ENCODE measurements around the gene ZNRF3. TPM values are rescaled to one million over a fixed set of nuclear protein-coding genes. Genes with fewer than 3 reads are reported as not detected.

Gene ZNRF3
- total RNA-seq, 8 experiments from 2014 or later = 3.0 to 11.3 (median 5.2) TPM

- Histone ChIP-seq H3K4me3 (no peak overlapping the region), H3K27ac (no peak overlapping the region), H3K4me1 (replicated peaks in 1 of 2) (peaks cover 11 to 37% of the 10 kb centered on the region in 2 donors)
- WGBS, 10 experiments = 33 to 100% (median 40%) methylated on average over 1 to 3 of the region's 4 CpGs; no CpG with 5 or more reads in 3 of the 10 experiments
- in situ Hi-C loops (cut with MboI; ENCODE audit: low pct_unique_long_range_greater_than_20kb in 2 of 9, low sequenced_read_pairs in 9 of 9, unreplicated experiment in 9 of 9) = loop anchor here in 1 of 9 experiments (25.0 kb wide), 1 partner anchor 101 kb away; no protein-coding TSS in a partner anchor
- peak in 3 of 8 experiments; percentile 27 to 55 (median 40) for ATAC-seq (replicated peaks in 6 of 8)
These were observed 27.9 kb downstream of the ZNRF3 start for GRCh38 chr22:28911304-28911690.

- ATAC-seq (replicated peaks in 6 of 8) = peak in 3 of 8 experiments; percentile 23 to 81 (median 67)
- H3K27ac ChIP-seq = no peak overlapping the region
- in situ Hi-C loops (cut with MboI; ENCODE audit: low pct_unique_long_range_greater_than_20kb in 2 of 9, low sequenced_read_pairs in 9 of 9, unreplicated experiment in 9 of 9) = loop anchor here in 1 of 9 experiments (25.0 kb wide), 1 partner anchor 100 kb away; no protein-coding TSS in a partner anchor
- H3K4me1 ChIP-seq (replicated peaks in 1 of 2) = peaks cover 11 to 40% of the 10 kb centered on the region in 2 donors
- 39 to 89% (median 67%) methylated on average over 3 to 8 of the region's 10 CpGs for WGBS, 10 experiments
- H3K4me3 ChIP-seq = no peak overlapping the region
These were observed 28.7 kb downstream of the ZNRF3 start for GRCh38 chr22:28911777-28912669.

- in situ Hi-C loops (cut with MboI; ENCODE audit: low pct_unique_long_range_greater_than_20kb in 2 of 9, low sequenced_read_pairs in 9 of 9, unreplicated experiment in 9 of 9) = loop anchor here in 1 of 9 experiments (25.0 kb wide), 1 partner anchor 98 kb away; no protein-coding TSS in a partner anchor
- Histone ChIP-seq H3K27ac (no peak overlapping the region), H3K4me1 (replicated peaks in 1 of 2) (peaks cover 16 to 48% of the 10 kb centered on the region in 2 donors), H3K4me3 (no peak overlapping the region)
- no peak for ATAC-seq (replicated peaks in 6 of 8)
- 20 to 100% (median 87%) methylated on average over 1 to 6 of the region's 6 CpGs; no CpG with 5 or more reads in 4 of the 10 experiments for WGBS, 10 experiments
These were observed 30.8 kb downstream of the ZNRF3 start for GRCh38 chr22:28914201-28914600.

- Histone ChIP-seq H3K4me3 (no peak overlapping the region), H3K4me1 (replicated peaks in 1 of 2) (peaks cover 16 to 46% of the 10 kb centered on the region in 2 donors), H3K27ac (no peak overlapping the region)
- WGBS, 10 experiments = 89 to 100% (median 94%) methylated on average over 1 to 3 of the region's 3 CpGs; no CpG with 5 or more reads in 5 of the 10 experiments
- ATAC-seq (replicated peaks in 6 of 8) = no peak
- in situ Hi-C loops (cut with MboI; ENCODE audit: low pct_unique_long_range_greater_than_20kb in 2 of 9, low sequenced_read_pairs in 9 of 9, unreplicated experiment in 9 of 9) = loop anchor here in 1 of 9 experiments (25.0 kb wide), 1 partner anchor 96 kb away; no protein-coding TSS in a partner anchor
These were observed 32.6 kb downstream of the ZNRF3 start for GRCh38 chr22:28915969-28916368.

- Histone ChIP-seq H3K4me3 (no peak overlapping the region), H3K27ac (no peak overlapping the region), H3K4me1 (replicated peaks in 1 of 2) (peaks cover 16 to 32% of the 10 kb centered on the region in 2 donors)
- peak; percentile 64 to 89 (median 86) for ATAC-seq (replicated peaks in 6 of 8)
- in situ Hi-C loops (cut with MboI; ENCODE audit: low pct_unique_long_range_greater_than_20kb in 2 of 9, low sequenced_read_pairs in 9 of 9, unreplicated experiment in 9 of 9) = loop anchor here in 1 of 9 experiments (25.0 kb wide), 1 partner anchor 94 kb away; no protein-coding TSS in a partner anchor
- 3 to 80% (median 30%) methylated on average over 1 to 5 of the region's 12 CpGs; no CpG with 5 or more reads in 4 of the 10 experiments for whole genome bisulfite sequencing, 10 experiments
These were observed 34.6 kb downstream of the ZNRF3 start for GRCh38 chr22:28917747-28918549.

GRCh38 chr22:28918550-28919271 lies 35.3 kb downstream of the ZNRF3 start:
- H3K4me1 ChIP-seq (replicated peaks in 1 of 2) = peaks cover 18 to 32% of the 10 kb centered on the region in 2 donors
- in situ Hi-C loops (cut with MboI; ENCODE audit: low pct_unique_long_range_greater_than_20kb in 2 of 9, low sequenced_read_pairs in 9 of 9, unreplicated experiment in 9 of 9) = loop anchor here in 1 of 9 experiments (25.0 kb wide), 1 partner anchor 94 kb away; no protein-coding TSS in a partner anchor
- WGBS, 10 experiments = 40 to 90% (median 80%) methylated on average over 1 to 6 of the region's 6 CpGs; no CpG with 5 or more reads in 3 of the 10 experiments
- no peak overlapping the region for H3K4me3 ChIP-seq
- no peak overlapping the region for H3K27ac ChIP-seq
- ATAC-seq (replicated peaks in 6 of 8) = peak in 7 of 8 experiments; percentile 16 to 60 (median 33)

- no peak for ATAC-seq (replicated peaks in 6 of 8)
- 20 to 90% (median 56%) methylated on average over 1 to 3 of the region's 7 CpGs; no CpG with 5 or more reads in 2 of the 10 experiments for WGBS, 10 experiments
- Histone ChIP-seq H3K4me1 (replicated peaks in 1 of 2) (peaks cover 23 to 32% of the 10 kb centered on the region in 2 donors), H3K27ac (no peak overlapping the region), H3K4me3 (no peak overlapping the region)
- in situ Hi-C loops (cut with MboI; ENCODE audit: low pct_unique_long_range_greater_than_20kb in 2 of 9, low sequenced_read_pairs in 9 of 9, unreplicated experiment in 9 of 9) = loop anchor here in 2 of 9 experiments (10.0 to 25.0 kb wide), 2 partner anchors 66 to 91 kb away; no protein-coding TSS in a partner anchor
These were observed 37.6 kb downstream of the ZNRF3 start for GRCh38 chr22:28920757-28921584.

GRCh38 chr22:28921585-28921879 lies 38.2 kb downstream of the ZNRF3 start:
- Histone ChIP-seq H3K4me1 (replicated peaks in 1 of 2) (peaks cover 23 to 31% of the 10 kb centered on the region in 2 donors), H3K4me3 (no peak overlapping the region), H3K27ac (no peak overlapping the region)
- in situ Hi-C loops (cut with MboI; ENCODE audit: low pct_unique_long_range_greater_than_20kb in 2 of 9, low sequenced_read_pairs in 9 of 9, unreplicated experiment in 9 of 9) = loop anchor here in 2 of 9 experiments (10.0 to 25.0 kb wide), 2 partner anchors 67 to 91 kb away; no protein-coding TSS in a partner anchor
- 14 to 100% (median 80%) methylated on average over 1 of the region's 1 CpG; no CpG with 5 or more reads in 3 of the 10 experiments for WGBS, 10 experiments
- ATAC-seq (replicated peaks in 6 of 8) = no peak

GRCh38 chr22:28922540-28923244 lies 39.3 kb downstream of the ZNRF3 start:
- no peak overlapping the region for H3K27ac ChIP-seq
- ATAC-seq (replicated peaks in 6 of 8) = no peak
- H3K4me1 ChIP-seq (replicated peaks in 1 of 2) = peaks cover 16 to 20% of the 10 kb centered on the region in 2 donors
- in situ Hi-C loops (cut with MboI; ENCODE audit: low pct_unique_long_range_greater_than_20kb in 2 of 9, low sequenced_read_pairs in 9 of 9, unreplicated experiment in 9 of 9) = loop anchor here in 2 of 9 experiments (10.0 to 25.0 kb wide), 2 partner anchors 68 to 90 kb away; no protein-coding TSS in a partner anchor
- no peak overlapping the region for H3K4me3 ChIP-seq
- 44 to 85% (median 73%) methylated on average over 1 to 7 of the region's 8 CpGs for WGBS, 10 experiments

- Histone ChIP-seq H3K27ac (no peak overlapping the region), H3K4me3 (peak overlapping the region in 2 of 5 donors; percentile 6 to 15), H3K4me1 (replicated peaks in 1 of 2) (peaks cover 6 to 7% of the 10 kb centered on the region in 2 donors)
- peak in 5 of 8 experiments; percentile 80 to 93 (median 88) for ATAC-seq (replicated peaks in 6 of 8)
- WGBS, 10 experiments = 39 to 100% (median 73%) methylated on average over 1 to 8 of the region's 24 CpGs; no CpG with 5 or more reads in 1 of the 10 experiments
- in situ Hi-C loops (cut with MboI; ENCODE audit: low pct_unique_long_range_greater_than_20kb in 2 of 9, low sequenced_read_pairs in 9 of 9, unreplicated experiment in 9 of 9) = loop anchor here in 2 of 9 experiments (10.0 to 25.0 kb wide), 2 partner anchors 69 to 88 kb away; no protein-coding TSS in a partner anchor
These were observed 40.7 kb downstream of the ZNRF3 start for GRCh38 chr22:28923826-28924732.
